ENCODE data around the gene AFMID. TPM values are rescaled to one million over a fixed set of nuclear protein-coding genes. Genes with fewer than 3 reads are reported as not detected.

Gene AFMID
- total RNA-seq, 1 donor from 2014 or later: 25.5 TPM

- Mint-ChIP-seq H3K27ac (ENCODE audit: unreplicated experiment) (peak overlapping the region; percentile 60), H3K4me3 (ENCODE audit: unreplicated experiment) (no peak overlapping the region), H3K9me3 (ENCODE audit: low read depth) (no peaks in the 10 kb centered on the region), H3K27me3 (ENCODE audit: low read depth) (no peaks in the 10 kb centered on the region), H3K4me1 (ENCODE audit: low read depth) (peaks cover 24% of the 10 kb centered on the region), H3K36me3 (ENCODE audit: low read depth) (no peaks in the 10 kb centered on the region)
- no peak for TF ChIP-seq CTCF (IDR thresholded peaks at IDR 0.05)
- DNase-seq (ENCODE audit: low spot score): no peak
Observed at GRCh38 chr17:78180508-78180907, 6.7 kb upstream of the AFMID start.

GRCh38 chr17:78182504-78182903, 4.7 kb upstream of the AFMID start:
- no peak for TF ChIP-seq CTCF (IDR thresholded peaks at IDR 0.05)
- Mint-ChIP-seq H3K27ac (ENCODE audit: unreplicated experiment) (no peak overlapping the region), H3K9me3 (ENCODE audit: low read depth) (no peaks in the 10 kb centered on the region), H3K4me3 (ENCODE audit: unreplicated experiment) (no peak overlapping the region), H3K4me1 (ENCODE audit: low read depth) (peaks cover 33% of the 10 kb centered on the region), H3K27me3 (ENCODE audit: low read depth) (no peaks in the 10 kb centered on the region), H3K36me3 (ENCODE audit: low read depth) (no peaks in the 10 kb centered on the region)
- no peak for DNase-seq (ENCODE audit: low spot score)

DNA sequence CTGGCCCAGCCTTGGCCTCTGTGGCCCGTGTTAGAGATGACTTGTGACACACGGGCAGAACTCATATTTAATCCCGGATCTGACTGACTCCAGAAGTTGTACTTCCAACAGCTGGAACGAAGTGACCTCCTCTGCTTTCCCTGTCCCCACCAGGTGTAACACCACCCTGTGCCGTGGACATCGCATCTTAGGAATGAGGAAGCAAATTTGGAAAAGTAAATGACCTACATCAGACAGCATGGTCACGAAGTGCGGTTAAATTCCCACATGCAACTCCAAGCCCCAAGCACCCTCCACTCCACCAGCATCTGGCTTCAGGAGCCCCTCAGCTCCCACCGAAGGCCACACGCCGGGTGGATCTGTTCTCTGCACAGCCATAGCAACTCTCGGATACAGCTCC, 3.2 kb upstream of the AFMID start:
- no peak for DNase-seq (ENCODE audit: low spot score)
- Mint-ChIP-seq H3K27me3 (ENCODE audit: low read depth) (no peaks in the 10 kb centered on the region), H3K36me3 (ENCODE audit: low read depth) (no peaks in the 10 kb centered on the region), H3K27ac (ENCODE audit: unreplicated experiment) (no peak overlapping the region), H3K9me3 (ENCODE audit: low read depth) (no peaks in the 10 kb centered on the region), H3K4me3 (ENCODE audit: unreplicated experiment) (no peak overlapping the region), H3K4me1 (ENCODE audit: low read depth) (peaks cover 41% of the 10 kb centered on the region)
- TF ChIP-seq CTCF (IDR thresholded peaks at IDR 0.05): no peak

- Mint-ChIP-seq H3K27me3 (ENCODE audit: low read depth) (no peaks in the 10 kb centered on the region), H3K36me3 (ENCODE audit: low read depth) (no peaks in the 10 kb centered on the region), H3K27ac (ENCODE audit: unreplicated experiment) (no peak overlapping the region), H3K9me3 (ENCODE audit: low read depth) (no peaks in the 10 kb centered on the region), H3K4me3 (ENCODE audit: unreplicated experiment) (no peak overlapping the region), H3K4me1 (ENCODE audit: low read depth) (peaks cover 37% of the 10 kb centered on the region)
- no peak for DNase-seq (ENCODE audit: low spot score)
- no peak for TF ChIP-seq CTCF (IDR thresholded peaks at IDR 0.05)
Observed at GRCh38 chr17:78184351-78184750, 2.8 kb upstream of the AFMID start.

DNA sequence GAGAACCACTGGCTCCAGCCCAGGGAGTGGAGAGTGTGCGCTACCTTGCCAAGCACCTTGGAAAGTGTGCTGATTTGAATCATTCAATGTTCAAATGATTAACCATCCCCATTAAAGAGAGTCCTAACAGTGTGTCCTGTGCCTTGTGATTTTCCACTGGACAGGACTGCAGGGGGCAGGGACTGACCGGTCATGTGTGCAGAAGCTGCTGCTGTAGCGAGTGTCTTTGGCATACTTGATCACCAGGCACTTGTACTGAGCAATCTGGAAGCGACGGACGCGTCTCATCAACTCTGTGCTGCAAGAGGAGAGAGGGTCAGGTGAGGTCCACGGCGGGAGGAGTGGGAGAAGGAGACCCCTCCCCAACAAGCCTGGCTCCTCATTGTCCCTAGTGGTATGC, 2.3 kb upstream of the AFMID start:
- no peaks in the 10 kb centered on the region for H3K36me3 Mint-ChIP-seq (ENCODE audit: low read depth)

More for the DNA sequence above, 2.3 kb upstream of the AFMID start:
- Mint-ChIP-seq H3K4me1 (ENCODE audit: low read depth) (peaks cover 33% of the 10 kb centered on the region), H3K27me3 (ENCODE audit: low read depth) (no peaks in the 10 kb centered on the region), H3K27ac (ENCODE audit: unreplicated experiment) (no peak overlapping the region), H3K9me3 (ENCODE audit: low read depth) (no peaks in the 10 kb centered on the region), H3K4me3 (ENCODE audit: unreplicated experiment) (no peak overlapping the region)
- no peak for DNase-seq (ENCODE audit: low spot score)
- no peak for TF ChIP-seq CTCF (IDR thresholded peaks at IDR 0.05)
